ENCODE data around the gene ENSA.
A peak's percentile ranks its signal among the peaks of the same experiment; 100 is the strongest.
"Not testable (repeated sequence)": the region's sequence is repeated elsewhere in the genome, so short reads cannot be mapped to it uniquely, and the experiment has no call there.

The ENSA gene

DNA sequence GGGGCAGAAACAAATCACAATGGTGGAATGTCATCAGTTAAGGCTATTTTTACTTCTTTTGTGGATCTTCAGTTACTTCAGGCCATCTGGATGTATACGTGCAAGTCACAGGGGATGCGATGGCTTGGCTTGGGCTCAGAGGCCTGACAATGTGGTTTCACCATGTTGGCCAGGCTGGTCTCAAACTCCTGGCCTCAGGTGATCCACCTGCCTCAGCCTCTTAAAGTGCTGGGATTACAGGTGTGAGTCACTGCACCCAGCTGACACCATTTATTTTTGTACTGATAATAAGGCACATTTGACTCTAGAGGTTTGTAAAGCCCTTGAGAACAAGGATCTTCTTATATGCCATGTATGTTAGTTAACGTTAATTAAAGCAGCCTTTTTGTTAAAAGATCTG, 48.4 kb downstream of the ENSA start:
- not testable (repeated sequence) for DNase-seq (ENCODE audit: low spot score)

DNA sequence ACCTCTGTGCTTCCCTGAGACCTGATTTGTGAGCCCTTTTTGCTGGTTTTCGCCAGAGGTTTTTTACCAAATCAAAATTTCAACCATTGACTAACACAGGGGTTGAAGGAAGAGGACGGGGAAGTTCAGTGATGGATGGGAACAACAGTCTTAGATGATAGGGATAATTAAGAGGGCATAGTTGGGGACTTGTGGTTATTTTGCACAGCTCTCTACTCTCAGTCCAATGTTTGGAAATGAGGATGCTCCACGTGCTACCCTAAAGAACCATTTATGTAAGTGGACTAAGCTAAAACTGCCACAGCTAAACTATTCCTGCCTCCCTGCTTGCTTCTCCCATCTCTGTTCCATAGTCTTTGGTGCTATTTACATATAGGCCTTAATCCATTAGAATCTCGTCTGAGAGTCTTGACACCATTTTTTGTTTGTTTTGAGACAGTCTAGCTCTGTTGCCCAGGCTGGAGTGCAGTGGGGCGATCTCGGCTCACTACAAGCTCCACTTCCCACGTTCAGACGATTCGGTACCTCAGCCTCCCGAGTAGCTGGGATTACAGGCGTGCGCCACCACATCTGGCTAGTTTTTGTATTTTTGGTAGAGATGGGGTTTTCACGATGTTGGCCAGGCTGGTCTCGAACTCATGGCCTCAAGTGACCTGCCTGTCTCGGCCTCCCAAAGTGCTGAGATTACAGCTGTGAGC, 49.3 kb downstream of the ENSA start:
- DNase-seq (ENCODE audit: low spot score), result no peak

DNA sequence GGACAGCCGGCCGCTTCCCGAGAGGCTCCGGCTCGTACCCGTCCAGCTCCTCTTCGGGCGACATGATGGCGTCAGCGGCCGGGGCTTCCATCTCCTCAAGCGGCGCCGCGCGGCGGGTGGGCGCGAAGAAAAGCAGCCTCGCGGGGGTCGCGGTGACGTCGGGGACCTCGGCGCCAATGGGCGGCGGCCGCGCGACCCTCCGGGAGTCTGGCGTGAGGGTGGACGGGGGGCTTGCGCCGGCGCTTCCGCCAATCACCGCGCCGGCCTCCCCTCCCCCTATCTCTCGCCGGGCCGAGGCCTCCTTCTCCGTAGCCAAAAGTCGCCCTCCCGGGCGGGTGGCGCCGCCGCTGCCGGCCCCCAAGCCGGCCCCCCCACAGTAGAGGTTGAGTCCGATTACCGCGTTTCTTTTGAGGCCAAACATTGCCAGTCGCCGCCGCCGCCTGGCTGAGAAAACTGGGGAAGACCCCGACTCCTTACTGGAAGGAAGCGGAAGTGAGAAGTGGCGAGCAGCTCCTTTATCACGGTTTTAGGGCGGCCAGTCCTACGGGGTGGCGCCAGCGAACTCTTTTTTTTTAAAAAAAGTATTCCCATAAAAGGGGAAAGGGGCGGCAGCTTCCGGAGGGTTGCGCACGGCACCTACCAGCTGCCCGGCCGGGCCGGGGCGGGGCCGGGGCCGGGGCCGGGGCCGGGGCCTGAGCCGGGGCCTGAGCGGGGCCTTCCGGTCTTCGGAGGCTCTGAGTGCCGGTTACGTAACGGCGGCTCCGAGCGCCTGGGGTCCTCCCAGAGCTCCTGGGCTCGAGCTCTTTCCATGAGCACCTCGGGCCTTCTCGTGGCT, 50.1 kb downstream of the ENSA start, which contains the start of gene MCL1:
MCL1 (minus strand) TSS at position 501 of the 835 bp plus-strand sequence; CDS start at position 421, 80 bp downstream.
- peak; percentile 92 for DNase-seq (ENCODE audit: low spot score)

DNA sequence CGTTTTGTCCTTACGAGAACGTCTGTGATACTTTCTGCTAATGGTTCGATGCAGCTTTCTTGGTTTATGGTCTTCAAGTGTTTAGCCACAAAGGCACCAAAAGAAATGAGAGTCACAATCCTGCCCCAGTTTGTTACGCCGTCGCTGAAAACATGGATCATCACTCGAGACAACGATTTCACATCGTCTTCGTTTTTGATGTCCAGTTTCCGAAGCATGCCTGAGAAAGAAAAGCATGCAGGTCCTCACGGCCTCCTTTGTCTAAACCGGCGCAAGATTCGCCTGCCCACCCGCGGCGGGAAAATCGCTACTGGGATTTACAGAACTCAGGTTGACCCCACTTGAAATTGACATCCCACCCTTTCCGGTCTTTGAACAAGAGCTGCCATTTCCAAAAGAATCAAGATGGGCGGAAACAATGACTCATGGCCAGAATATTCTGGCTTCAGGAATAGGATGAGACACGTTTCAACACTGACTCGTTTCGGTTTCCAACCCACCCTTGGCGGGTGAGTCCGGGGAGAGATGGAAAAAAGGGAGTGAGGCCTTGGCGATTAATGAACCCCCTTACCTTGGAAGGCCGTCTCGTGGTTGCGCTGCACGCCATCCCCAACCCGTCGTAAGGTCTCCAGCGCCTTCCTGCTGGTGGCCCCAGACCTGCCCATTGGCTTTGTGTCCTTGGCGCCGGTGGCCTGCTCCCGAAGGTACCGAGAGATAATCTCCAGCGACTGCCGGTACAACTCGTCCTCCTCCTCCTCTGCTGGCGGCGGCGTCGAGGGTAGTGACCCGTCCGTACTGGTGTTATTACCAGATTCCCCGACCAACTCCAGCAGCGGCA, 50.9 kb downstream of the ENSA start:
- peak; percentile 64 for DNase-seq (ENCODE audit: low spot score)

DNA sequence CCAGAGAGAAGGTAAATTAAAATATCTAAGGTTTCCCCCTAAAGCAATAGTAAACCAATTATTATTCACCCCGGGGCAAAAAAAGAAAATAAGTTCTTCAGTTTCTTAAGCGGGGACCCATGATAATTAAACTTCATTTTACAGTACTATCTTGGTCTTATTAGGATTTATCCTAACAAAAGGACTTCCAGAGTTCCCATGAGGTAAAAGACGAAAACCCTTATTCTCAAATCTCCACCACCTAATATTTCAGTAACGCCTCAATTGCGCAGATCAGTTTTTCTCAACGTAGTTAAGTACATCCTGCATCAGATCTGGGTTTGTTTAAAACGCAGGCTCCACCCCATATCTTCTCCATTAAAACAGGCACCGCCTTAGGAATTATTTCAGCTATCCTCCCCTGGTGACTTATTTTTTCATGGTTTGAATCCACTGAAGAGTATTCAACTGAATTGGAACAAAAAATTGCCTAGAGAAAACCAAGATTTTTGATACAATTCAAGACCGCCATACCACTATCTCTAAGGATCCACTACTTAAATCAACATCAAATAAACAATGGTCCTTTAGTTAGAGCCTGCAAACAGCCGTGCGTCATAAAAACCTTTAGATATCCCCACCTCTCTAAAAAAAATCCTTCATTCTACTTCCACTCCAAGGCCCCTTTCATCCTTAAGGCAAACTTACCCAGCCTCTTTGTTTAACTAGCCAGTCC, 51.7 kb downstream of the ENSA start:
- peak; percentile 53 for DNase-seq (ENCODE audit: low spot score)

GRCh38 chr1:150576794-150577556, 52.4 kb downstream of the ENSA start:
- no peak for DNase-seq (ENCODE audit: low spot score)

GRCh38 chr1:150576367-150576711, 53.1 kb downstream of the ENSA start:
- no peak for DNase-seq (ENCODE audit: low spot score)

DNA sequence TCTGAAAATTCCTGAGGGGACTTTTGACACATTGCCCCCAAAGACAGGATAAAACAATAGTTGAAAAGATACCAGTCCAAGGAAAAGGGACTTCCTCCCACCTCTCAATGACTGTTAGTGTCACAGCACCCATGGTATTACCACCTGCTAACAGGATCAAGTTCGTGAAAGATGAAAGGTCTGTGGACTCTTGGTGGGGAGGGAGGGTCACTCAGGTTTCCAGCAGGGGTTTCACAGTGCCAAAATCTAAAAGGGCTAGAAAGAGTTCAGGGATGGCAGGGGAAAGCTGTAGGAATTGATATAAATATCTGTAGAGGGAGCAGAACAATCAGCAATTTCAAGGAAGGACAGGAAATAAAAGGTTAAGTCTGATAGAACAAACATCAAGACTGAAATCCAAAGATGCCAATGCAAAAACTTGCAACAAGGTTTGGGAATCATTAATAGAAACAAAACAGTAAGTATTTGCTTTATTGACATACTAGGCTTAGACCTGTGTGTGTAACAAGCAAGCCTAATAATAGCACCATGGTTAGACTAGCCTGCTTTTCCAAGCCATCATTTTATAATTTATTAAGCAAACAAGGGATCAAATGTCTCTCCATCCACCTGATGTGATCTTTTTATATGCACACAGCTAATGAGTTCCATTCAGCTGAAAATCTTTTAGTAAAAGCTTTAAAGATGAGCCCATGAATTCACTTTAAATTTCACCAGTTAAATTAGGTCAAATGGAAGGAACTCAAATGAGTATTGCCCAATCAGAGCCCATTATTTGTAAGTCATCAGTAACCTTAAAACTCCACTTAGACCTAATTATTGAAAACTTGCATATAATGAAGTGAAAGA, 53.7 kb downstream of the ENSA start:
- DNase-seq (ENCODE audit: low spot score), result no peak

DNA sequence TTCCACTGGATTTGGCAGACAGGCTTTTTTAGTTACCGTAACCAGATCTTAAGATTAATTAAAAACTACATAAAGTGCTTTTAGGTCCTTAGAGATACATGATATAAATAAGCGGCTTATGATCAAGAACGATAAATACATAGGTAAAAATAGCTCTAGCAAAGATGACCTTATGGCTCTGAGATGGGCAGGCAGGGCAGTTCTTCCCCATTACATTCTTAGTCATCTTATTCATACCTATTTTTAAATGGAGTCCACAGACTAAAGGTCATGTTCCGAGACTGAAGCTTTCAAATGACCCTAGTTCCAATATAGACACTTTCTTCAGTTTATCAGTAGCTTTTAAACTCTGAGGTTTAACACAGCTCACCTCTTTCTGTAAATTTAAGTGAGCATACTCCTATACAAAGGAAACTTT, 54.3 kb downstream of the ENSA start:
- DNase-seq (ENCODE audit: low spot score), result no peak

GRCh38 chr1:150574260-150575071, 54.9 kb downstream of the ENSA start:
- no peak for DNase-seq (ENCODE audit: low spot score)

GRCh38 chr1:150573648-150574071, 55.8 kb downstream of the ENSA start:
- DNase-seq (ENCODE audit: low spot score), result peak; percentile 30

DNA sequence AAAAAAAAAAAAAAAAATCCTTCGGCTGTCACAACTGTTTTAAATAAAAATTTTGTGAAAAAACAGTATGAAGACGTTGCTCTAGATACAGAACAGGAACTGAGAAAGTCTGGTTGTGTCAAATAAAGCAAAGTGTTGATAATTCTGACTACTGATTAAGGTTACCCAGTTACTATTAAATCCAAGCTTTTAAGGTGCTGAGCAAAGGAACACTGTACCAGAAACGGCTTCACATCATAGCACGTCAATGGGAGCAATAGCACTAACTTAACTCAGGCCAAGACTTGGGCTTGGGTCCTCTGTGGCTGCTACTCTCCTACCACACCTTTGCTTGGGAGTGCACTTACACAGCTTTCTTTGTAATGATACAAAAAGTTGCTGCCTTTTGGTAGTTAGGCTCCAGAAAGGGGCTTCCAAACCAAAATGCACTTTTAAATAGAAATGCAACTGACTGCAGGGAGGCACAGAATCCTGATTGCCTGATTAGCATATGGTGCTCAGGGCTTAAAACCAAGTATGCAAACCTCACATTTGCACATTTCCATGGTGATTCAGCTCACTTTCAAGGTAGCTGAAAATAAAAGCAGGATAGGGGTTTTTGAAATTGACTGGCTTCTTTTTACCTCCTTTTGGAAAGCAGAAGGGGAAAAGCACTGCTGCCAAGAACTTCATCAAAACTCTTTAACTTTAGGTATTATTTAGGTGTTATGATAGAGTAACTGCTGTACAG, 56.3 kb downstream of the ENSA start:
- DNase-seq (ENCODE audit: low spot score), result peak; percentile 31
